ENCODE measurements around the gene DYNC1I1. TPM values are rescaled to one million over a fixed set of nuclear protein-coding genes. Genes with fewer than 3 reads are reported as not detected.

DYNC1I1 gene
- total RNA-seq, 1 experiment from 2014 or later, result 3.2 TPM

DNA sequence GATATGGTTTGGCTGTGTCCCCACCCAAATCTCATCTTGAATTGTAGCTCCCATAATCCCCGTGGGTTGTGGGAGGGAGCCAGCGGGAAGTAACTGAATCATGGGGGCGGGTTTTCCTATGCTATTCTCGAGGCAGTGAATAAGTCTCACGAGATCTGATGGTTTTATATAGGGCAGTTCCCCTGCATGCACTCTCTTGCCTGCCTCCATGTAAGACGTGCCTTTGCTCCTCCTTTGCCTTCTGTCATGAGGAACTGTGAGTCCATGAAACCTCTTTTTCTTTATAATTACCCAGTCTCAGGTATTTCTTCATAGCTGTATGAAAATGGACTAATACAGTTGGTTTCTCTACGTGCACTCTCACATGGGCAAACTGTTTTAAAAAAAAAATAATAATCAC is 341.8 kb downstream of the DYNC1I1 start:
- no peak overlapping the region for H3K18ac ChIP-seq (ENCODE audit: insufficient read length, low read depth, low read length)
- H2BK12ac ChIP-seq (ENCODE audit: insufficient read length, low read depth, low read length), result no peak overlapping the region
- H2BK120ac ChIP-seq (ENCODE audit: low read depth, low read length, poor library complexity, severe bottlenecking), result no peak overlapping the region
- H3K4me2 ChIP-seq (ENCODE audit: insufficient read depth, insufficient read length, low read length), result no peak overlapping the region
- no peak overlapping the region for H2AFZ ChIP-seq (ENCODE audit: low read length)
- Mint-ChIP-seq H3K4me3 (no peak overlapping the region), H3K4me1 (peaks cover 10 to 12% of the 10 kb centered on the region in 2 experiments), H3K36me3 (ENCODE audit: insufficient read depth in 1 of 3, low read depth in 3 of 3) (peaks cover 0 to 6% (median 0%) of the 10 kb centered on the region in 3 experiments; a peak in 1 of 7 replicates), H3K27me3 (ENCODE audit: low read depth) (no peaks in the 10 kb centered on the region; the same call in 1 of the 2 replicates), H3K9me3 (peaks cover 3 to 5% of the 10 kb centered on the region in 2 experiments; a peak in 2 of 5 replicates), H3K27ac (no peak overlapping the region)
- no peak overlapping the region for H2AK5ac ChIP-seq (ENCODE audit: insufficient read length, low read length)
- H4K5ac ChIP-seq (ENCODE audit: insufficient read length, low read depth, low read length), result no peak overlapping the region
- no peaks in the 10 kb centered on the region for H3K23me2 ChIP-seq (ENCODE audit: insufficient read length, low read depth, low read length, poor library complexity, severe bottlenecking)
- no peak overlapping the region for H3K27ac ChIP-seq (ENCODE audit: insufficient read length, low read depth, low read length)
- H2BK20ac ChIP-seq (ENCODE audit: low read depth, low read length, poor library complexity, severe bottlenecking), result no peak overlapping the region
- H3K4me1 ChIP-seq (ENCODE audit: insufficient read depth, low read length), result no peaks in the 10 kb centered on the region
- no CpG with 5 or more reads among the region's 7 CpGs for WGBS (ENCODE audit: extremely low coverage, insufficient read length, low lambda C conversion rate)
- DNase-seq, result no peak
- H4K8ac ChIP-seq (replicated peaks; ENCODE audit: insufficient read length, low read depth, low read length), result no peak overlapping the region
- no peak overlapping the region for H4K91ac ChIP-seq (ENCODE audit: insufficient read length, low read depth, low read length)
- H3K4ac ChIP-seq (ENCODE audit: low read depth, low read length), result no peak overlapping the region
- H3K14ac ChIP-seq (ENCODE audit: insufficient read depth, low read length), result no peak overlapping the region
- no peaks in the 10 kb centered on the region for H3K79me2 ChIP-seq (ENCODE audit: insufficient read depth, low read length)
- H4K20me1 ChIP-seq (ENCODE audit: control insufficient read depth, insufficient read depth, insufficient read length), result no peaks in the 10 kb centered on the region
- H2BK5ac ChIP-seq (ENCODE audit: insufficient read length, low read length), result no peak overlapping the region
- H3K27me3 ChIP-seq (ENCODE audit: insufficient read depth, low read length), result no peaks in the 10 kb centered on the region
- no peak overlapping the region for H3K9ac ChIP-seq (ENCODE audit: extremely low read depth, insufficient read length, low read length)
- TF ChIP-seq, protein P1, sequence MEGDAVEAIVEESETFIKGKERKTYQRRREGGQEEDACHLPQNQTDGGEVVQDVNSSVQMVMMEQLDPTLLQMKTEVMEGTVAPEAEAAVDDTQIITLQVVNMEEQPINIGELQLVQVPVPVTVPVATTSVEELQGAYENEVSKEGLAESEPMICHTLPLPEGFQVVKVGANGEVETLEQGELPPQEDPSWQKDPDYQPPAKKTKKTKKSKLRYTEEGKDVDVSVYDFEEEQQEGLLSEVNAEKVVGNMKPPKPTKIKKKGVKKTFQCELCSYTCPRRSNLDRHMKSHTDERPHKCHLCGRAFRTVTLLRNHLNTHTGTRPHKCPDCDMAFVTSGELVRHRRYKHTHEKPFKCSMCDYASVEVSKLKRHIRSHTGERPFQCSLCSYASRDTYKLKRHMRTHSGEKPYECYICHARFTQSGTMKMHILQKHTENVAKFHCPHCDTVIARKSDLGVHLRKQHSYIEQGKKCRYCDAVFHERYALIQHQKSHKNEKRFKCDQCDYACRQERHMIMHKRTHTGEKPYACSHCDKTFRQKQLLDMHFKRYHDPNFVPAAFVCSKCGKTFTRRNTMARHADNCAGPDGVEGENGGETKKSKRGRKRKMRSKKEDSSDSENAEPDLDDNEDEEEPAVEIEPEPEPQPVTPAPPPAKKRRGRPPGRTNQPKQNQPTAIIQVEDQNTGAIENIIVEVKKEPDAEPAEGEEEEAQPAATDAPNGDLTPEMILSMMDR (conservative IDR thresholded peaks at IDR 0.05), result no peak
- no peak overlapping the region for H3K56ac ChIP-seq (ENCODE audit: insufficient read length, low read depth, low read length)
- no peaks in the 10 kb centered on the region for H3K9me3 ChIP-seq (ENCODE audit: control insufficient read depth, low read depth, low read length)
- H3T11ph ChIP-seq (ENCODE audit: low read length), result no peak overlapping the region
- H2BK15ac ChIP-seq (ENCODE audit: low read depth, low read length), result no peak overlapping the region
- no peaks in the 10 kb centered on the region for H3K79me1 ChIP-seq (ENCODE audit: insufficient read depth, low read depth, low read length, poor library complexity, severe bottlenecking)
- H3K23ac ChIP-seq (ENCODE audit: insufficient read length, low read depth, low read length), result no peak overlapping the region
